GM19438 (cell line): ENCODE measurements around the gene SULT1A1.
"Not testable (repeated sequence)": the region's sequence is repeated elsewhere in the genome, so short reads cannot be mapped to it uniquely, and the experiment has no call there.

ENCODE experiments used
- ATAC-seq: cut with Tn5 transposase; IDR thresholded peaks from one replicate; pipeline ENCODE4 v1.9.1; 2021; ENCODE audit warnings: low read depth; ENCODE audit not compliant: unreplicated experiment

Gene SULT1A1

DNA sequence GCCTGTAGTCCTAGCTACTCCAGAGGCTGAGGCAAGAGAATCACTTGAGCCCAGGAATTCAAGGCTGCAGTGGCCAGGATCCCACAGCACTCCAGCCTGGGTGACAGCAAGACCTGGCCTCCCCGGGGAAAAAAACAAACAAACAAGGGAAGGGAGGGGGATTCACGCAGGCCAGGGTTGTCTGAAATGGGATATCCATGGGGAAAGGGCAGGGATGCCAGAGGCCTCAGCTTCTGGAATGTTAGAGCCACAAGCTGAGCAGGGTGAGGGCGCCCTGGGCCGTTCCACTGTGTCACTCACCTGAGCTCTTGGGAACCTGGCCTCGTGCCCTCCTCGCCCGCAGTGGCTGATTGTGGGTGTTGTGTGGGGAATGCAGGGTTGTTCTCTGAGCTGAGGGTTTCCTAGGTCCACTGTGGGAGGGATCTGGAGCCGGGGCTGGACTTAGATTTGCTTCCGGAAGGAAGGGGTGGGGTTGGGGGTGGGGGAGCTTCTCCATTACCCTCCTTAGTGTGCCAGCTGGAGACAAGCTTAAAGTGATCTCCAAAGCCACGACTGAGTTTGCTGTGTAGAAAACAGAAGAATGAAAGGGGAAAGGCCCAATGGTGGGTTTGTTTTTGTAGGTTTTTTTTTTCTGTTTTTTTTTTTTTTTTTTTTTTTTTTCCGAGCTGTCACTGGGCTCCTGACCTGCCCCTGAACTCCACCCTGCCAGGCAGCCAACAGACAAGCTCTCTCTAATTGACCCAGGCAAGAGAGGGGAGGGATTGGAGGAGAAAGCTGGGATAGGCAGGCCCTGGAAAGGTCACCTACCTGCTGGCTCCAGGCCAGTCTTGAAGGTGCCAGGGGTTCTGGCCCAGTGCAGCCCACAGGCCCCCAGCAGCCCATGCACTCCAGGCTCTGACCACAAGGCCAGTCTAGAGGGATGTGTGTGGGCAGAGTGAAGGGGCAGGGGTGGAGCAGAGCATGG lies at the start of gene SULT1A1:
SULT1A1 (minus strand) TSS at position 414 of the 964 bp plus-strand sequence. CDS start 1,189 bp downstream, outside the sequence.
- ATAC-seq: no peak

DNA sequence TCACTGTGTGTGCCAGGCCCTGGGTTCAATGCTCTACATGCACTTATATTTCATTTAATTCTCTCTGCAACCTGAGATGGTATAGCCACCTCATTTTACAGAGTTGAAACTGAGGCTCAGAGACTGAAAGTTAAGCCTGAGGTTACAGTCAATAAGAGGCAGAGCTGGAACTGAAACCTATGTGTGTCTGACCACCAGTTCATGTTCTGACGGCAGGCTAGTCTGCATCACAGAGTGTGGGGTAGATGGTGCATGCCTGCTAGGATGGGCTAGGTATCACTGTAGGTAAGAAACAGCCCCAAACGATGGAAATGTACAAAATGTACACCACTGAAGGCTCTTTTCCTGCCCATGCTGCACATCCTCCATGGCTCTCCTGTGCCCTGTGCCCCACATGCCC lies 30.1 kb upstream of the SULT1A1 start:
- ATAC-seq: not testable (repeated sequence)

- not testable (repeated sequence) for ATAC-seq
Observed at GRCh38 chr16:28638359-28638758, 28.5 kb upstream of the SULT1A1 start.

DNA sequence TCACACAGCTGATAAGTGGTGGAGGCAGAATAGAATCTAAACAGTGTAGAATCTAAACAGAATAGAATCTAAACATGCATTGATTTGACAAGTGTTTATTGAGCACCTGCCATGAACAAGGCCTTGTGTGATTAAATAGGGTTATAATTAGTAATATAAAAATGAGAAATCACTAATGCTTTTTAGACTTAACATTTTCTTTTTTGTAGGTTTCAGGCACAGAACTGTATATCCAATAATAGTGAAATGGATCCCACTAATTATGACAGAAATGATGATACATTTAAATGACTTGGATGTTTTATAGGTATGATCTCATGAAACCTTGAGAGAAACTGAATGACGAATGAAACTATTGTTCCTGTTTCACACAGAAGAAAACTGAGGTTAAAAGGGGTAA lies 27.9 kb upstream of the SULT1A1 start, which contains the start of gene NPIPB8:
NPIPB8 (plus strand) TSS at position 301 of the 400 bp plus-strand sequence. CDS start 296 bp downstream, outside the sequence.
- ATAC-seq: not testable (repeated sequence)

- not testable (repeated sequence) for ATAC-seq
Observed at GRCh38 chr16:28636093-28636823, 26.4 kb upstream of the SULT1A1 start.

GRCh38 chr16:28630905-28631304 lies 21.1 kb upstream of the SULT1A1 start:
- ATAC-seq: not testable (repeated sequence)

DNA sequence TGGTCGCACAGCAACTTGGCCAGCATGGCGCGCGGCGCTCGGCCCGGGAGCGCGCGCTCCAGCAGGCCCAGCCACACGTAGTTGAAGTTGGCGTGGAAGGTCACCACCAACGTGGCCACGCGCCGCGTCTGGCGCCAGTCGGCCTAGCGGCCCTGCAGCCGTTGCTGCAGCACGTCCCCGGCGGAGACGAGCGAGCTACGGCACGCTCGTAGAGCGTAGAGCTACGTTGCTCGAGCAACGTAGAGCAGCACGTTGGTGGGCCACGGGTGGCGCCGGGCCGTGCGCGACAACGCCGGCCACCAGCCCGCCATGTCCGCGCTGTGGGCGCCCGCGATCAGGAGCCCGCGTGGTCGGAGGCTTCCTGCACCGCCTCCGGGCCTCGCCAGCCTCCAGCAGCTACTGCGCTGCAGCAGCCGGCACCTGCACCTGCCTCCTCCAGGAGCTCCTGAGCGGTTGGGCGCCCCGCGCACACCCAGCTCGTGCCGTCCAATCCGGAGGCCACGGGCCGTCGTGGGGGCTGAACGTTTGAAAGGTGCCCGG lies 13.4 kb upstream of the SULT1A1 start:
- no peak for ATAC-seq

DNA sequence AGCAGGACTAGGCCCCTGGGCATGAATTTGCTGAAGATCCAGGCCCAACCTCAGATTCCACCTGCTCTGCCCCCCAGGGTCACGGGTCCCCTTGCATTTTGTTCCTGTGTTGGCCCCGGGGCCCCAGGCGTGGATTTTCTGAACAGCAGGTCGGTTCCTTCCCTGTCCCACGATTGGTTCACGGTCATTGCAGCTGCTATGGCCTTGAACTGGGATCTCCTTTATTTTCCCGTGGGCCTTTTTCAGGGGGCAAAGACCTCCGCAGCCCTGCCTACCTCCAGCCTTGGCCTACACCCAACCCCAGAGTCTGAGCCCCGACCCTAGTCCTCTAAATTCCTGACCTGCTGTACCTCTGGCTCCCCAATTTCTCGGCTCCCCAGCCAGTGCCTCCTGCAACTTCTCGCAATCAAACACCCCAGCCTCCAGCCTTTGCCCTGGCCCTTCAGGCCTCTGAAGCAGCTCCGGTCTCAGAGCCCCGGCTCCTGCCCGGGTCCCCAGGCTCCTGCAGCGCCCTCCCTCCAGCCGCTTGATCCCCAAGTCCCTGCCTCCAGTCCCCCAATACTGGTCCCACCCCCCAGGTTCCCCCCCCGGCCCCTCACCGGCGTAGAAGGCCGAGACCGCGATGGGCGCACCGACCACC lies 12.8 kb upstream of the SULT1A1 start:
- ATAC-seq: not testable (repeated sequence)

- ATAC-seq: no peak
Observed at GRCh38 chr16:28621481-28622155, 11.8 kb upstream of the SULT1A1 start.

GRCh38 chr16:28620316-28620715 lies 10.5 kb upstream of the SULT1A1 start:
- ATAC-seq: not testable (repeated sequence)

- ATAC-seq: no peak
Observed at GRCh38 chr16:28617874-28618273, 8.0 kb upstream of the SULT1A1 start.

DNA sequence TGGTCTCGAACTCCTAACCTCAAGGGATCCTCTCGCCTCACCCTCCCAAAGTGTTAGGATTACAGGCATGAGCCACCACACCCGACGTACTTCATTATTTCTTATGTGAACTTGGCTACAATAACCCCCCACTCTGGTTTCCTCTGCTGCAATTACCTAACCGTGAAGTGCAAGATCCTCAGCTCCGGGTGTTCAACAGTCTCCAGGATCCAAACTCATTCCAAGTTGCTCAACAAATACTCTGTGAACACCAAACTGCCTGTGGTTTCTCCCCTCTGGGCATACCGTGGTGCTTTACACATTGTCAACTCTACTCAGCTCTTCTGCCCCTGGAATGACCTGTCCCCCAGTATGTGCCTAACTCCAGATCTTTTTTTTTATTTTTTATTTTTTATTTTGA lies 6.8 kb upstream of the SULT1A1 start:
- no peak for ATAC-seq

GRCh38 chr16:28616224-28616577 lies 6.4 kb upstream of the SULT1A1 start:
- ATAC-seq: not testable (repeated sequence)

DNA sequence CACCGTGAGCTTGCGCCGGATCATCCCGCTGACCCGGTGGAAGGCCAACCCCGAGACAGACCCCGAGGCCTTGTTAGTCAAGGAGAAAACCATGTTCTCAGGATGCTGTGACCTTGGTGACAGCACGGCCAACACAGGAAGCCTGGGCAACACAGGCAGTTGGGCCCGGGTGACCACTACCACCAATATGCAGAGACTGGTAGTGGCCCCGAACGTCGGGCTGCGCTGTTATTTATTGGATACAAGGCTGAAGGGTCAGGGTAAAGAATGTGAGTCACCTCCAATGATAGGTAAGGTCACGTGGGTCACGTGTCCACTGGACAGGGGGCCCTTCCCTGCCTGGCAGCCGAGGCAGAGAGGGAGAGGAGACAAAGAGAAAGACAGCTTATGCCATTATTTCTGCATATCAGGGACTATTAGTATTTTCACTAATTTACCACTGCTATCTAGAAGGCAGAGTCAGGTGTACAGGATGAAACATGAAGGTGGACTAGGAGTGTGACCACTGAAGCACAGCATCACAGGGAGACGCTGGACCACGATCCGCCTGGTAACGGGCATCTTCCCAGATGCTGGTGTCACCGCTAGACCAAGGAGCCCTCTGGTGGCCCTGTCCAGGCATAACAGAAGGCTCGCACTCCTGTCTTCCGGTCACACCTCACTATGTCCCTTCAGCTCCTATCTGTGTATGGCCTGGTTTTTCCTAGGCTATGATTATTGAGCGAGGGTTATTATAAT lies 5.8 kb upstream of the SULT1A1 start:
- not testable (repeated sequence) for ATAC-seq

- ATAC-seq: not testable (repeated sequence)
Observed at GRCh38 chr16:28614561-28614960, 4.7 kb upstream of the SULT1A1 start.

GRCh38 chr16:28613912-28614311 lies 4.1 kb upstream of the SULT1A1 start:
- not testable (repeated sequence) for ATAC-seq

DNA sequence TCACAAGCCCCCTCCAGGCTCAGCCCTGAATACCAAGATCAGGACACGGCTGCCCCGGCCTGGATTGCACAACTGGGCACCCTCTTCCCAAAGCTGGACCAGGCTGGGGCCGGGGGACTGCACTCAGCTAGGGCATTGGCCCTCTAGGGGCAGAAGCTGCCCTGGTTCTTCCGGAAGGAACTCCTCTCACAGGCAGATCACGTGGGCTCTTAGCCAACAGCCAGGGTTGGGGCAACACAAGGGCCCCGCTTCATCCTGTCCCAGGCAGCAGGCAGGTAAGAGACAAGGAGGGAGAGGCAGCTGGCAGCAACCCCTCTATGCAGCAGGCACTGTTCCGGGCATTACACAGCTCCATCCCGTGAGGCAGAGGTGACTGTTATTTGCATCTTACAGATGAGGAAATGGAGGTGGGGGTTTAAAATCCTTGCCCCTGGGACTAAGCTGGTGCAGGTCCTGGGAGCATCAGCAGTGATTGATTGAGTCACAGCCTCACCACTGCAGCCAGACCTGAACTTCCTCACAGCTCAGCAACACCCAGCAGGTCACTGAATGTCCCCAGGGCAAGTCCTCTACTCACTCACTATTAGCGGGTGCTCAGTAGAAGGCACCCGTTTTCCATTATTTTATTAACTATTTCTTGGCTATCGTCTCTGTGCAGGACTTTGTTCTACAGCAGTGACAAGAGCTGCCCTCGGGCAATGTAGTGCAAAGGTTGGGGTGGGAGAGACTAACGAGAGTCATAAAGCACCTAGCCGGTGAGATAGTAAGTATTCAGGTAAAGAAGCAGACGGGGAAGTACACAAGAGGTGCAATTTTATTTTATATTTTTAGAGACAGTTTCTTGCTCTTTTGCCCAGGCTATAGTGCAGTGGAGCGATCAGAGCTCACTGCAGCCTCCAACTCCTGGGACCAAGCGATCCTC lies 2.8 kb upstream of the SULT1A1 start:
- peak; percentile 71 for ATAC-seq

- ATAC-seq: no peak
Observed at GRCh38 chr16:28610595-28611191, 849 bp upstream of the SULT1A1 start.
